CD4-positive, alpha-beta T cell treated with Interleukin-10 for 1 hour (primary cell): ENCODE measurements around the gene KANSL1.
"Not testable (repeated sequence)": the region's sequence is repeated elsewhere in the genome, so short reads cannot be mapped to it uniquely, and the experiment has no call there.

Experiments used
- DNase-seq: peaks from one replicate; pipeline ENCODE4 v3.0.0-alpha.2; 2020

KANSL1 gene

DNA sequence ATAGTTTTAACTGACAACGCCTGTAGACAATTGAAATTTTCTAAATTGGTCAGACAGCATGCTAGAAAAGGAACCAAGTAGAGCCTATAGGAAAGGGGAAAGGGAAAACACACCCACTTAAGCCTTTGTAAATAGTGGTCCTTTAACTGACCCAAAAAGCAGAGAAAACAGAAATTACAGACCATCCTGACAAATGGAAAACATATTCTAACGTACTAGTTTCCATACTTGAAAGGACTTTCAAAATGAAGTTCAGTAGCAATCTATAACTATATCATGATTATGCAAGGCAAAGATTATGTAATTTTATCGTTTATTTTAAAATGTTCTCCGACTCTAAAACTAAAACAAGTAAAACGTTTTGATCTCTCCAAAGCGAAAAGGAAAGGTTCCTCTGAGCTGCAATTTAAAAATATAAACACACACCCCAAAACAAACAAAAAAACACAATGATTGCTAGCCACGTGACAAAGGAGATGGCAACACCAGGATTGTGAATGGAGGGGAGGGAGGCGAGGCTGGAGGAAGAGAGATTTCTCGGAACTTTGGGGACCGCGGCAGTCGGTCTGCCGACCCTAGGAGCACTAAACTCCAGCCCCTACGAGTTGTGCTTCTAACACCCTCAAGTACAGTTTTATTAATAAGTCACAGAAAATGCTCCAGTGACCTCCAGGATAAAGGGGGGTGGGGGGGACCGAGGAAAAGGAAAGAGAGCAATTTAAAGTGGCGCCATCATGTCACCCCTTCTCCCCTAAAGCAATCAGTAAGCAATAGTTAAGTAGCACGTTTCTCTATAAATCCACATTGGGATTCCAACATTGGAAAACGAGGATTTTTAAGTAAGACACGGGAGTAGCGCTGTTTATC lies 1.7 kb downstream of the KANSL1 start:
- DNase-seq: peak; percentile 63

DNA sequence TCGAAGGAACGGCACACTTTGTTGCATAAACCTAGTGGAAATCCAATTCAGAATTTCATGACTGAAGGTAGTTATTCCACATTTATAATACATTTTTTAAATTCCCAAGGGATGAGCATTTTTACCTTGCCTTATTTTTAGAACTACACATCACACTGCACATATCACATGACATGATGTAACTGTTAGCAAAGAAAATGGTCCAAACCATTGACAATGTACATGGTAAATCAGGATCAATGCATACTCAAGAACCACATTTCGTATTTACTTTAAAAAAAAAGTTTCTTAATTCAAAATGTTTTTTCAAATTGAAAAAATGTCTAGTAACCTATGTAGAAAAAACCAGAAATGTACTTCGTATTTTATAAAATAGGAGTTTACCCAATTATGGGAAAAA lies 2.5 kb downstream of the KANSL1 start:
- no peak for DNase-seq

DNA sequence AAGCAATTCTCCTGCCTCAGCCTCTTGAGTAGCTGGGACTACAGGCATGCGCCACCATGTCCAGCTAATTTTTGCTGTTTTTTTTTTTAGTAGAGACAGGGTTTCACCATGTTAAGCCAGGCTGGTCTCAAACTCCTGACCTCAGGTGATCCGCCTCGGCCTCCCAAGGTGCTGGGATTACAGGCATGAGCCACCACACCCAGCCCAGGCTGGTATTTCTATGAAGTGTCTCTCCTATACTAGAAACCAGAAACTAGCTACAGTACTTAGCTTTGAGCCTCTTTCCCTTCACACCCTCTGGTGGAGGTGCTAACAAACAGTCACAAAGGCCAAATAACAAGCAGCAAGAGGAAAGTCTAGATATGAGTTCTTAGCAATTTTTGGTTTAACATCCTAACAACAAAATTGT lies 6.4 kb downstream of the KANSL1 start:
- peak; percentile 71 for DNase-seq

DNA sequence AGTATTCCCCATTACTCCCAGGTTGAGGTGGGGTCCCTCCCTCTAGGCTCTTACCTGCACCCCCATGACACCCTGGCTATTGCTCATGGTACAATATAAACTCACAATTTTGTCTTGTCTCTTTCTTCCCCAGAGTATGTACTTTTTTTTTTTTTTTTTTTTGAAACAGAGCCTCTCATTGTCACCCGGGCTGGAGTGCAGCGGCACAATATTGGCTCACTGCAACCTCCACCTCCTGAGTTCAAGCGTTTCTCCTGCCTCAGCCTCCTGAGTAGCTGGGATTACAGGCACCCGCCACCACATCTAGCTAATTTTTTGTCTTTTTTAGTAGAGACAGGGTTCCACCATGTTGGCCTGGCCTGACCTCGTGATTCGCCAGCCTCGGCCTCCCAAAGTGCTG lies 8.5 kb downstream of the KANSL1 start:
- DNase-seq: no peak

DNA sequence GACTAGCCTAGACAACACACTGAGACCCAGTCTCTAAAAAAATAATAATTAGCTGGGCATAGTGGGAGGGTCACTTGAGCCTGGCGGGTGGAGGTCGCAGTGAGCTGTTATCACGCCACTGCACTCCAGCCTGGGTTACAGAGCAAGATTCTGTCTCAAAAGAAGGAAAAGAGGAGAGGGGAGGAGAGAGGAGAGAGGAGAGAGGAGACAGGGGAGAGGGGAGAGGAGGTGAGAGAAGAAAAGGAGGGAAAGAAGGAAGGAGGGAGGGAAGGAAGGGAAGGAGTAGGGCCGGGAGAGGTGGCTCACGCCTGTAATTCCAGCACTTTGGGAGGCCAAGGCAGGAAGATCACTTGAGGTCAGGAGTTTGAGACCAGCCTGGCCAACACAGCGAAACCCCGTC lies 9.8 kb downstream of the KANSL1 start:
- not testable (repeated sequence) for DNase-seq

DNA sequence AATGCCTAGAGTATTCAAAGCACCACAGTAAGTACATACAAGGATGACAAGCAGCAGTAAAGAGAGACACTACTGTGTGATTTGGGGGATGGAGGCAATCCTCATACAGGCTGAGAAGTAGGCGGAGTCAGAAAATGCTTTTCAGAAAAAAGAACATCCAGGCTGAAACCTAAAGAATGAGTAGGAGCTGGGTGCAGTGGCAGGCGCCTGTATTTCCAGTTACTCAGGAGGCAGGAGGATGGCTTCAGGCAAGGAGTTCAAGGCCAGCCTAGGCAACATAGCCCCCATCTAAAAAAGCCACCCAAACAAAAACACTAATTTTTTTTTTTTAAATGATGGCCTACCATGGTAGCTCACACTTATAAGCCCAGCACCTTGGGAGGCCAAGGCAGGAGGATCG lies 10.3 kb downstream of the KANSL1 start:
- no peak for DNase-seq

DNA sequence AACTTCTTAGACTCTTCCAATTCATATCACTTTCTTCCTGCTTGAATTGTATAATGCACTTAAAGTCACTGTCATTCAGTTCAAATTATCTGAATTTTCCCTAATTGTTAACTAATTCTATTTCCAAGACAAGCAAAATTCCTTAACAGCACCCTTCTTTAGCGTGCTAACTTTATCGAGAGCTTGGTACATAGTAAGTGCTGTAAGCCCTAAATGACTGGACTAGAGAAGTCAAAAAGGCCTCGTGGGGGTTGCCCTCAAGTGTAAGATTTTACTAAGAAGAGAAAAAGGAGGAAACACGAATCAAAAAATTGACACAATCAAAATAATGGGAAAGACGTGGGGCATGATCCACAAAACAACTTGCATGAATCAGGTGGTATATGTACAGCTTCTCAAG lies 11.3 kb downstream of the KANSL1 start:
- no peak for DNase-seq

DNA sequence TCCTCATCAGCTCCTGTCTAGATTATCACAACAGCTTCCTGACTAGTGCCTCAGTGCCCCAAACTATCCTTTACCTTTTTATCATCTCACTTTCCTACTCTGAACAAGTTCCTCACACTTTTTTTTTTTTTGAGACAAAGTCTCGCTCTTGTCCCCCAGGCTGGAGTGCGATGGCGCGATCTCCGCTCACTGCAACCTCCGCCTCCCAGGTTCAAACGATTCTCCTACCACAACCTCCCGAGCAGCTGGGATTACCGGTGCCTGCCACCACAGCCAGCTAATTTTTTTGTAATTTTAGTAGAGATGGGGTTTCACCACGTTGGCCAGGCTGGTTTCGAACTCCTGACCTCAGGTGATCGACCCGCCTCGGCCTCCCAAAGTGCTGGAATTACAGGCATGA lies 11.9 kb downstream of the KANSL1 start:
- not testable (repeated sequence) for DNase-seq

DNA sequence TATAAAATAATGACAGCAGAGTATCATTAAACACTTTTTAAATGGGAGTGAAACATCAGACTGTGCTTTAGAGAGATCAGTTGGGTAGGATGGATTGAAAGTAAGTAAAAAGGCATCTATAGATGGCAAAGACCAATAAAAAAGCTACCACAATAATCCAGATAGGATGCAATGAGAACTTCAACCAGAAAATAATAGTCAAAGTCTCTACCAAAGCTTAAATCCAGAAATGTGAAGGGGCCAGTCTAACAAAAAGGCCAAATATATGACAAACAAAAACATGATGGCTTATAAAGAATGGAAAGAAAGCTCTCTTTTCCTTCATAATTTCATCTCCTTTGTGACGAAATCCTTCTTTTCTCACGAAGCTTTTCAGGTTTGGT lies 12.3 kb downstream of the KANSL1 start:
- DNase-seq: no peak

DNA sequence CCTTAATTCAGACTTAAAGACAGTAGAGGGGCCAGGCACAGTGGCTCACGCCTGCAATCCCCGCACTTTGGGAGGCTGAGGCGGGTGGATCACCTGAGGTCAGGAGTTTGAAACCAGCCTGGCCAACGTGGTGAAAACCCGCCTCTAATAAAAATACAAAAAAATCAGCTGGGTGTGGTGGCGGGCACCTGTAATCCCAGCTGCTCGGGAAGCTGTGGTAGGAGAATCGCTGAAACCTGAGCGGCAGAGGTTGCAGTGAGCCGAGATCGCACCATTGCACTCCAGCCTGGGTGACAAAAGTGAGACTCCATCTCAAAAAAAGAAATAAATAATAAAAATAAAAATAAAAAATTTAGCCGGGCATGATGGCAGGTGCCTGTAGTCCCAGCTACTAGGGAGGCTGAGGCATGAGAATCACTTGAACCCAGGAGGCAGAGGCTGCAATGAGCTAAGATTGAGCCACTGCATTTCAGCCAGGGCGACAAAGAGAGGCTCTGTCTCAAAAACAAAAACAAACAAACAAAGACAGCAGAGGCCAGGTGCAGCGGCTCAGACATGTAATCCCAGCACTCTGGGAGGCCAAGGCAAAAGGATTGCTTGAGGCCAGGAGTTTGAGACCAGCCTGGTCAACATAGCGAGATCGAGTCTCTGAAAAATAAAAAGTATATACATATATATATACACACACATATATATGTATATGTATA lies 12.9 kb downstream of the KANSL1 start:
- not testable (repeated sequence) for DNase-seq

DNA sequence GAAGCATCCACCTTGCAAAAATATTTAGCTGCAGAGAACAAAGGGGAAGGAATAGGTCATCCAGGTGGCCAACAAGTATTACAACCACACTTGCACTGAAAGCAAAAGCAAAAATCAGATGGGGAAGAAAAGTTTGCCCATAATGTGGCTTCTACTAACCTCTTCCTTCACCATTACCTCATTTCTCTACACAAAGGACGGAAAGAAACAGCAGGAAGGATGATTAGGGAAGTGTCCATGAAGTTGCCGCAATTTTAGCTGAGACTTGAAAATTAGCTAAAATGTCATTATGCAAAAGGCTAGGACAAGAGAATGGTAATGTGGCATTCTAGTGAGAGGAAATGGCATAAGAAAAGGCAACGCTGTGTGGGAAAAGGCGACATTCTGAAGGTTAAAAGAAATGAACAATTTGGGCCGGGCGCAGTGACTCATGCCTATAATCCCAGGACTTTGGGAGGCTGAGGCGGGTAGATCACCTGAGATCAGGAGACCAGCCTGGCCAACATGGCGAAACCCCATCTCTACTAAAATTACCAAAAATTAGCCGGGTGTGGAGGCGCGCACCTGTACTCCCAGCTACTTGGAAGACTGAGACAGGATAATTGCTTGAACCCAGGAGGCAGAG lies 13.7 kb downstream of the KANSL1 start:
- no peak for DNase-seq

DNA sequence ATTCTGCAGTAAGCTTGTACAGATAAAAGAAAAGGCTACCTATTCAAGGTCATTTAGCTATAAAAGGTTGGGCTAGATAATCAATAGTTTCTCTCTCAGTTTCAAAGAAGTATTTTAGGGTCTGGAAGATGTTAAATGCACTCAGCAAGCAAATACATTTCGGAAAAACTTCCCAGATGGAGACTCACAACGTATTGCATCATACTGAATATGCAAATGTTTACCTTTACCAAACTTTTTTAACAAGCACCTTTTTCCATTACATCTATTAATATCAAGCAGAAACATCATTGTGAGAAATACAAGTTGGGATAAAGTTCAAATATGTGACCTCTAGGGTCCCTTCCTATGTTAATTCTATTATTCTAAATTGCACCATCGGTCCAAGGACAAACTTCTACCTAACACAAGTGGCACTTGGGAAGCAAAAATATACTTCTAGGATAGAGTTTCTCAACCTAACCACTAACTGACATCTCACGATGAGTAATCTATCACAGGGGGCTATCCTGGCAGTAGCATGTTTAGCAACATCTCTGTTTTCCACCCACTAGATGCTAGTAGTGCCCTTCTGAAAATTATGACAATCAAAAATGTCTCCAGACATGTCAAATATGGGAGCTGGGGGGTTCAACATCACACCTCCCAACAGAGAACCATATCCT lies 14.5 kb downstream of the KANSL1 start:
- no peak for DNase-seq

DNA sequence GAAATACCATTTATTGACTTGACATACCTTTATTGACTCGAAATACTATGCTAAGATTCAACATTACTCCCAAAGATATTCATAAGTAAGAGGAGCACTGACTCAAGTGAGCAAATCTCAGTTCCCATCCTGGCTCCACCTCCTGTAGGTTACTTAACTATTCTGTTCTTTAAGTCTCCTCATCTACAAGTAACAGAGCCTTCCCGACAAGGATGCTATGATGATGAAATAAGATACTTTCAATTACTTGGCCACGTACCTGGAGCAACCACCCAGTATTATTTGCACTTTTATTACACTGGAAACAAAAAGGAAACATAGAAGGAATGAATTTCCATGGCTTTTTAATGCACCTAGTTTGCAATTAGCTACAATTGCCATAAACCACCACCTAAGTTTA lies 16.3 kb downstream of the KANSL1 start:
- DNase-seq: no peak

DNA sequence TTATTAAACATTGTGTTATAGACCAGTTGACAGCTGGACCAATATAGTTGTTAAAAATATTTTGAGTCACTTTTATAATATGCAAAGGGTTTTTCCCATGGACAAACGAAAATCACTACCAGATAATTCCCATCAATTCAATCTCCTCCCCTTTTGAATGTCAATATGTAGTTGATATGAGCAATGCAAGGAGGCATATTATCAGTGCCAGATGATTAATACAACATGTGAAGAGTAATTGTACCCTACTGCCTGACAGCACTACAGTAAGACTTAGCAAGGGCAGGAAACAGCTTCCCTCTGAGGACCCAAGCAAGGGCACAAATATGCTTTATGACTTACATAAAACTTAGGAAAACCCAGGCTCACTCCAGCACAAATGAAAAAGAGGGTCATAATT lies 17.3 kb downstream of the KANSL1 start:
- DNase-seq: no peak

DNA sequence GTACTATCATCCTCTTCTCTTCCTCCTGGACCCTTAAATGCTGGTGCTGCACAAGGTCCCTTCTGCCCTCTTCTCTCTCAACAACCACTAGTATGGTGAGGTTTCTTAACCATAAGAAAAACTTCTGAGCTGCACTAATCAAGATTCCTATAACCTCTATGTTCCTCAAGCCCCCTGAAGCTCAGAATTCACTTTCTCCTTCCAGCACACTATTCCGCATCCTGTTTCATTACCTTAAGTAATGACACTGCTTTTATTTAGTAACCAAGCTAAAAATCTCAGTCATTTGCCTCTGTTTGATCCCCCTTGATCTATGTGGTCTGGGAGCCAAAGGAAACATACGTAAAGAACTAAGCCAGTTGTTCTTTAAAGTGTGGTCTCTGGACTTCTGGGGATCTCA lies 20.1 kb downstream of the KANSL1 start:
- DNase-seq: no peak

DNA sequence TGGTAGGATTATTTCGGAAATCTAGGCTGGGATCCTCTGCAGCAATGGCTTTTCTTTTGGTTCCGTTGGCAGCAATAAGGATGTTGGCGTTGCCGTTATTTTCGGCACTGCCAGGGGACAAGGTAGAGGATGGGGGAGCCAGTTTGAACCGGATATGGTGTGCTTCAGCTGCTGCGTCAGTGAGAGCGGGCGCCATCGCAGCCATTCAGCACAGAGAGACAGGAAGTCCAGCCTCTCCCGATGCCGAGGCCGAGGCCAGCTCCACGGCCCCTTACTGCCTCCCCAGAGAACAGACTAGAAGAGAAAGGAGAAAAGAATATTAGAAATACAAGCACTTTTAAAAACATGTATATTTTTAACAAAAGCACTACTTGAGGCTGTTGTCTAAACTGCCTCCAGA lies 21.3 kb downstream of the KANSL1 start:
- peak; percentile 32 for DNase-seq

DNA sequence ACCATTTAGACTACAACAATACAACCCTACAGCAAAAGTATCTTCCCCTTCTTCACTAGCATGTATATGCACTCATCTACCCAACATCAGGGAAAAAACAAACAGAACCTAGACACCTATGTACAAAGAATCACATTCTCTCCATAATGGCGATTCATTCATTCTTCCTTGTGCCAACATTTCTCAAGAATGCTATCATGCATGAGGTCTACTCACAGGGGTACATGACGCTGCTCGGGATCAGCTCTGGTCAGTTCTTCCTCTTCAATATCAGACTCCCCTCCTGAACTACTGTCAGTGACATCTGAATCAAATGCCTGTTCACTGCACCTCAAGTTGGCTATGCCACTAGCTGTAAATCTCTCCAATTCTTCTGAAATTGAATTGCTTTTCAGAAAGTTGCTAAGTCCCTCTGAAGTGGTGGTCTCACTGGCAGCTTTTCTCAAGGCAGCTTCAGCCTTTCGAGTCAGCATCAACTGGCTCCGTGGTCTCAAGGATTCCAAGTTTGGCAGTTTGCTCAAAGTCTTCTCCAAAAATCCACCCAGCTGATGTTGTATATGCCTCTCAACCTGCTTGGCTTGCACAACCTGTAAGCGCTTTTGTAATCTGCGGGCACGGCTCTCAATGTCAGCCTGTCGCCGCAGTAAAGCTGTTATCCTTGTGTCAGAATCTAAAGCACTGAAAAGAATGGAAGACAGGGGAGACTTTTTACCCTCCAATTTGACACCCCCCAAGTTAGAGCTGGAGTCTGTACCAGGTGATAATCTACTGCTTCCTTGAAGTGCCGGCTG lies 22.4 kb downstream of the KANSL1 start:
- no peak for DNase-seq

DNA sequence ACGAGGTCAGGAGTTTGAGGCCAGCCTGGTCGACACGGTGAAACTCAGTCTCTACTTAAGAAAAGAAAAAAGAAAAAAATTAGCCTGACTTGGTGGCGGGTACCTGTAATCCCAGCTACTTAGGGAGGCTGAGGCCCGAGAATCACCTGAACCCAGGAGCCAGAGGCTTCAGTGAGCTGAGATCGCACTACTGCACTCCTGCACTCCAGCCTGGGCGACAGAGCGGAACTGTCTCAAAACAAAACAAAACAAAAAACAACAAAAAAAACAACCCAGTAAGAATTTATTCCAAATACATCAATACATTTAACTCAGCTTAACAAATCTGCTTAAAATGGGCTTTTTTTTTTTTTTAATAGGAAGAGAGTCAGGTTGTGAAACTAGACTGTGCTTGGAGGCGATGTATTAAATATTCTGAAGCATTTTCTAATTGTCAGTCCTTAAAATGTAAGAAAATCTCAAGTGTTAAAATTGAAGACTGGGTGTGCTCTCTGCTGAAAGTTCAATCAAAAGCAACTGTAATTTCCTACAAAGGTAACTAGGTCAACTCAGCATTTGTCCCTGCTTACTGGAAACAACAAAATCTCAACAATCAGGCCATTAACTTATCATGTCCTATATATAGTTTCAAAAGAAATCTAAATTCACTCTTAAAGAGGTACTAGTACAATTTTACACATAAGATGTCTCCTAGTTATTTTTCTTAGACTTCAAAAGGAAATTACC lies 23.2 kb downstream of the KANSL1 start:
- DNase-seq: no peak

DNA sequence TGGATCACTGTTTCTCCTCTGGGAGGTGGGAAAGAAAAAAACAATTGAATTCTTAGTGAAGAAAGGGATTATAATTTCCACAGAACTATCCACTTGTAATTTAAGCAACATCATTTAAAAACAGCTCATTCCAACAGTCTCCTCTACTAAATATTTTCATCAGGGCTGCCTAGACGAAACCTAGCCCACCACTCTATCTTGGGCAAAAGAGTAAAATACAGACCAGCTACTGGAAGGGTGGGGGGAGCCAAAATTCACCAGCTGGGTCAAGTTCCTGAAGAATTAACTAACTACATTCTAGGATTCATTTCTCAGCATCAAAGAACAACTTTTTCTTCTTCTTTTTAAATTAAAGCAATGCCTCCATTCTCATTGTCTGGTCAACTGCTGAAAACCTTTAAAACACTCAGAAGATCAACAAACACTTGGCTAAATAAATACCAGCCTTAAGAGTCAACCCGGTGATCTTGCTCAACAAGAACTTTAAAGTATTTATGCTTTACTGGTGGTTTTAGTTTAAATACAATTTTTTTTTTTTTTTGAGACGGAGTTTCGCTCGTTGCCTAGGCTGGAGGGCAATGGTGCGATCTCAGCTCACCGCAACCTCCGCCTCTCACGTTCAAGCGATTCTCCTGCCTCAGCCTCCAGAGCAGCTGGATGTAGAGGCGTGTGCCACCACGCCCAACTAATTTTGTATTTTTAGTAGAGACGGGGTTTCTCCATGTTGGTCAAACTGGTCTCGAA lies 25.2 kb downstream of the KANSL1 start:
- no peak for DNase-seq

DNA sequence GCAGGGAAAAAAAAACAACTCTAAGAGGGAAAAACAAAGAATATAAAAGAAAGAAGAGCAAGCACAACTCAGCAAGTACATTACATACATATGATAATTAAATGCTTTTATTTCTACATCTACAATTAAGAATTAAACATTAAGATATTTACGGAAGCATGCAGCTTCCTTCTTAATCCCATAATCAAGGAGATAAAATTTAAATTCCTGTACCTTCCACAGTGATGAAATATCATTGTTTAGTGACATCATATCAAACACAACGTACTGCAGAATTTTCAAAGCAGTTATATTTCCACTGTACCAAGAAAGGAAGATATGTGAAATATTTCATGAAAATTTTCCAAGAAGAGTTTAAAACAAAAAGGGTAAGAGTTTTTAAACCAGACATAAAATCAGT lies 26.0 kb downstream of the KANSL1 start:
- DNase-seq: no peak

DNA sequence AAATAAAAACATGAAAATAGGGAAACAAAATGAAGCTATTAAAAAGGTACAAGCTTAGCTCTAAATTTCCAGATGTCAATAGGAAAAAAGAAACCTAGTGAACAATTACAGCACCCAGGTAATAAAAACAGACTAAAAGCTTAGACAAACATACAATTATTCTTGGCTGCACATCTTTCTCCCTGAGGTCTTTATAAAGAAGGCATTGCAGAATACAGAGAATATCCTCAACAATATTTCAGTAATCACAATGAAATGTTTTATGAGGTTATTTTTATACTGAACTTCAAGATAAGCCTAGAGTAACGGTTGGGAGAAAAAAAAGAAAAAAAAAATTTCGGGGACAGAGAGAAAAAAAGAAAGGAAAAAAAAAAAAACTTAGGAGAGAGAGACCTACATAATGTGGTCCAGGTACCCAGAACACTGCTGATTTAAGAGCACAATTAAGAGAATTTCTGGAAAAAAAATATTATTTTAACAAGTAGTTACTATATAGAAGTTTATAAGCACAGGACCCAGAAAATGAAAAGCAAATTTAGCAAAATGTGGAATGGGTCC lies 26.5 kb downstream of the KANSL1 start:
- DNase-seq: no peak
